ENCODE data around the gene KCNK6. TPM values are rescaled to one million over a fixed set of nuclear protein-coding genes. Genes with fewer than 3 reads are reported as not detected.
A peak's percentile ranks its signal among the peaks of the same experiment; 100 is the strongest.

Gene KCNK6
- total RNA-seq, 1 donor from 2014 or later, result 19.0 TPM

DNA sequence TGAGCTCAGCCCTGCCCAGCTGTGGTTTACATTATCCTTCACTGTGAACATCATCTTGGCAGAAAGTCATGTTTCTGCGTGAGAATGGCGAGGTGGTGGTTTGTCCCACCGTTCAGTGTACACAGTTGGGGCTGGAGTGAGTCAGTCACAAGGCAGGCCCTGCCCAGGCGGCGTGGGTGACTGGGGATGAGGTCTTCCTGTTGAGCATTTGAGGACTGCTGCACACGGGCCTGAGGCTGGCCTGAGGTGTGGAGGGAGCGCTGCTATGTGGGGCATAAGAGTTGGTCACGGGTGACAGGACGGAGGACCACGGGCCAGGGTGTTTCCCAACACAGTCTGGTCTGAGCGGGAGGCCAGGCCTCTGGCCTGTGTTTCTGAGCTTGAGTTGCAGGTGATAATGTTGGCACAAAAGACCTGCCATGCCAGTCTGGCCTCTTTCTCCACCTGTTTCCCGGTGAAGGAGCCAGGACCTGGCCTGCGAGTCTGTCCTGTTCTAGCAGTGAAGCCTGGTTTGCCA, 29.0 kb upstream of the KCNK6 start:
- TF ChIP-seq, protein P1, sequence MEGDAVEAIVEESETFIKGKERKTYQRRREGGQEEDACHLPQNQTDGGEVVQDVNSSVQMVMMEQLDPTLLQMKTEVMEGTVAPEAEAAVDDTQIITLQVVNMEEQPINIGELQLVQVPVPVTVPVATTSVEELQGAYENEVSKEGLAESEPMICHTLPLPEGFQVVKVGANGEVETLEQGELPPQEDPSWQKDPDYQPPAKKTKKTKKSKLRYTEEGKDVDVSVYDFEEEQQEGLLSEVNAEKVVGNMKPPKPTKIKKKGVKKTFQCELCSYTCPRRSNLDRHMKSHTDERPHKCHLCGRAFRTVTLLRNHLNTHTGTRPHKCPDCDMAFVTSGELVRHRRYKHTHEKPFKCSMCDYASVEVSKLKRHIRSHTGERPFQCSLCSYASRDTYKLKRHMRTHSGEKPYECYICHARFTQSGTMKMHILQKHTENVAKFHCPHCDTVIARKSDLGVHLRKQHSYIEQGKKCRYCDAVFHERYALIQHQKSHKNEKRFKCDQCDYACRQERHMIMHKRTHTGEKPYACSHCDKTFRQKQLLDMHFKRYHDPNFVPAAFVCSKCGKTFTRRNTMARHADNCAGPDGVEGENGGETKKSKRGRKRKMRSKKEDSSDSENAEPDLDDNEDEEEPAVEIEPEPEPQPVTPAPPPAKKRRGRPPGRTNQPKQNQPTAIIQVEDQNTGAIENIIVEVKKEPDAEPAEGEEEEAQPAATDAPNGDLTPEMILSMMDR (IDR thresholded peaks at IDR 0.05; ENCODE audit: insufficient read depth, low read length, severe bottlenecking), result no peak
- Histone ChIP-seq H3K27me3 (ENCODE audit: control insufficient read depth, insufficient read depth, low read length) (no peaks in the 10 kb centered on the region), H3K4me3 (ENCODE audit: low read depth, low read length) (no peak overlapping the region), H3K36me3 (ENCODE audit: control insufficient read depth, insufficient read depth, low read length) (peaks cover 49% of the 10 kb centered on the region)
- FAIRE-seq (peak; percentile 99), DNase-seq (ENCODE audit: low read depth) (peak; percentile 94)

GRCh38 chr19:38291855-38292254, 27.8 kb upstream of the KCNK6 start:
- TF ChIP-seq, protein P1 (IDR thresholded peaks at IDR 0.05; ENCODE audit: insufficient read depth, low read length, severe bottlenecking), result no peak
- no peak for FAIRE-seq
- DNase-seq (ENCODE audit: low read depth), result no peak
- no peak overlapping the region for H3K4me3 ChIP-seq (ENCODE audit: low read depth, low read length)
- peaks cover 42% of the 10 kb centered on the region for H3K36me3 ChIP-seq (ENCODE audit: control insufficient read depth, insufficient read depth, low read length)
- H3K27me3 ChIP-seq (ENCODE audit: control insufficient read depth, insufficient read depth, low read length), result no peaks in the 10 kb centered on the region

DNA sequence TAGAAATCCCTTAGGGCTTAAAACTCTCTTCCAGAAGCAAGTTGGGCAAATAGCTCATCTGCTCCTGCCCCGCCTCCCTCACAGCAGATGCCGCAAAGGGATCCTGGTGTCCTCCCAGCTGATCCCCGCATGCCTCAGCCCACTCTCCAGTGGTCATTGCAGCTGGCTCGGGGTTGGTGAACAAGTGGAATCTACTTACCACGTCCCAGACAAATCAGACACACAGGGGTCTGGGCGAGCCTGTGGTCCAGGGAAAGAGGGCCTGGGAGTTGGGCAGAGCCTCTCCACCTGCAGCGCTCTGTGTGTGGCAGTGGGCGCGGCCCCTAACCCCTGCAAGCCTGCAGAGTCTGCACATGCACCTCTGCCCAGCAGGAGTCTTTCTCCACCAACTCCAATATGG, 26.4 kb upstream of the KCNK6 start:
- TF ChIP-seq, protein P1 (IDR thresholded peaks at IDR 0.05; ENCODE audit: insufficient read depth, low read length, severe bottlenecking), result no peak
- Histone ChIP-seq H3K36me3 (ENCODE audit: control insufficient read depth, insufficient read depth, low read length) (peaks cover 34% of the 10 kb centered on the region), H3K27me3 (ENCODE audit: control insufficient read depth, insufficient read depth, low read length) (no peaks in the 10 kb centered on the region), H3K4me3 (ENCODE audit: low read depth, low read length) (no peak overlapping the region)
- FAIRE-seq (no peak), DNase-seq (ENCODE audit: low read depth) (no peak)

DNA sequence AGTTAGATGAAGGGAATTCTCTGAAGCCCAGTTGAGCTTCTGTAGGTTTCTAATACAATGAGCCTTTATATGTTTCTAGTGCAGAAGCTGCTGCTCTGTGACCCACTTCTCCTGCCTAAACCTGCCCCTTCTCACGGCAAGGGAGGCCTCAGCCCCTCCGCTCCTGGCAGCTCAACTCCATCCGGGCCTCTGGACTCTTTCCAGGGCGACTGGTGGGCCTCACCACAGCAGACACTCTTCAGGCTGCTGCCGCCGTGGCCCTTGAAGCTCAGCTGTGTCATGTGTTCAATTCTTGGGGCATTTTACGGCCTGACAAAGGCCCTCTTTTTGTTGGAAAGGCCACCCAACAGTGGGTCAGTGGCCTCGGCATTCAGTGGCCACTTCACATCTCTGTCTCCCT, 25.6 kb upstream of the KCNK6 start:
- FAIRE-seq, result no peak
- no peak for DNase-seq (ENCODE audit: low read depth)
- TF ChIP-seq, protein P1 (IDR thresholded peaks at IDR 0.05; ENCODE audit: insufficient read depth, low read length, severe bottlenecking), result no peak
- peaks cover 28% of the 10 kb centered on the region for H3K36me3 ChIP-seq (ENCODE audit: control insufficient read depth, insufficient read depth, low read length)
- no peak overlapping the region for H3K4me3 ChIP-seq (ENCODE audit: low read depth, low read length)
- no peaks in the 10 kb centered on the region for H3K27me3 ChIP-seq (ENCODE audit: control insufficient read depth, insufficient read depth, low read length)

DNA sequence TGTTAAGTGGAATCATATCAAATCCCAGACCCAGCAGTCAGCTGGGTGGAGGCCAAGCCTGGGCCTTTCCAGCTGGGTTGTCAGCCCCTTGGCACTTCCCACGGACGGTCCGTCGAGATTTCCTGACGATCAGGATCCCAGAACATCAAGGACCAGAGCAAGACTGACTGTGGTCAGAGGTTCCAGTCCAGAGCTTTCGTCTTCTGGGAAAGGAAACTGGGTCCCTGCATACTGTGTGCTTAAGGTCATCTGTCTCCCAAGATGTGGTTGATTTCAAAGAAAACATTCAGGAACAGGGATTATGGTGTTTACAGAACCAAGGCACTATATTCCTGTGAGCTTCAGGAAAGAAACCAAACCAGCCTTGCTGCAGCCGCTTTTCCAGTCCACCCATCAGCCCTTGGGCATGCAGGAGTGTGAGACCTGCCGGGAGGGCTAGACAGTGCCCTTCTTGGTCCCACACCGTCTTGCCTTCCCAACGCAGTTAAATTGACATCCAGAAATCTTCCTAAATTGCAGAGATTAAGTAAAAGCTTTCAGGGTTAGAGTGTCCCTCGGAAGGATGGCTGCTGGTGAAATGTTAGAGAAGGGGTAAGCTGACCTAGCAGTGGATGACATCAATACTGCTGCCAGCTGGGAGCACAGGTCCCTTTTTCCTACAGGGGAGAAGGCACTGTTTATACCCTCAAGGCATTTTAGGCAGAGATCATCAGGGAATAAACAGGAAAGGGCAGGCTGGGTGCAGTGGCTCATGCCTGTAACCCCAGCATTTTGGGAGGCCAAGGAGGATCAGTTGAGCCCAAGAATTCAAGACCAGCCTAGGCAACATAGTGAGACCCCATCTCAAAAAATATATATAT, 20.6 kb upstream of the KCNK6 start:
- Histone ChIP-seq H3K36me3 (ENCODE audit: control insufficient read depth, insufficient read depth, low read length) (peaks cover 3% of the 10 kb centered on the region), H3K4me3 (ENCODE audit: low read depth, low read length) (no peak overlapping the region), H3K27me3 (ENCODE audit: control insufficient read depth, insufficient read depth, low read length) (no peaks in the 10 kb centered on the region)
- TF ChIP-seq, protein P1 (IDR thresholded peaks at IDR 0.05; ENCODE audit: insufficient read depth, low read length, severe bottlenecking), result no peak
- DNase-seq (ENCODE audit: low read depth), result no peak
- FAIRE-seq, result no peak
